HG02943 (cell line): ENCODE measurements around the gene MPHOSPH10.
"Not testable (repeated sequence)": the region's sequence is repeated elsewhere in the genome, so short reads cannot be mapped to it uniquely, and the experiment has no call there.

Experiments used
- ATAC-seq: cut with Tn5 transposase; IDR thresholded peaks from one replicate; pipeline ENCODE4 v1.9.1; 2021; ENCODE audit warnings: mild to moderate bottlenecking, low read depth, moderate library complexity; ENCODE audit not compliant: unreplicated experiment

Gene MPHOSPH10

GRCh38 chr2:71130152-71130904 lies at the start of gene MPHOSPH10, which contains the start of gene MCEE:
Gene MPHOSPH10, plus strand, starts transcription at chr2:71130634. Its CDS starts 32 bp downstream, at chr2:71130666.
Gene MCEE, minus strand, starts transcription at chr2:71130229. Its CDS starts 10 bp downstream, at chr2:71130219.
- ATAC-seq, result peak; percentile 94

GRCh38 chr2:71082402-71083252 lies 47.8 kb upstream of the MPHOSPH10 start:
- no peak for ATAC-seq

- not testable (repeated sequence) for ATAC-seq
Measured at GRCh38 chr2:71083297-71083696, 47.1 kb upstream of the MPHOSPH10 start.

GRCh38 chr2:71083752-71084312 lies 46.6 kb upstream of the MPHOSPH10 start:
- not testable (repeated sequence) for ATAC-seq

GRCh38 chr2:71085325-71086003 lies 45.0 kb upstream of the MPHOSPH10 start:
- not testable (repeated sequence) for ATAC-seq

- not testable (repeated sequence) for ATAC-seq
Measured at GRCh38 chr2:71089475-71089874, 41.0 kb upstream of the MPHOSPH10 start.

GRCh38 chr2:71091808-71092207 lies 38.6 kb upstream of the MPHOSPH10 start:
- ATAC-seq, result not testable (repeated sequence)

- not testable (repeated sequence) for ATAC-seq
Measured at GRCh38 chr2:71092491-71093260, 37.8 kb upstream of the MPHOSPH10 start.

- no peak for ATAC-seq
Measured at GRCh38 chr2:71100195-71100964, 30.1 kb upstream of the MPHOSPH10 start.

- no peak for ATAC-seq
Measured at GRCh38 chr2:71101656-71102055, 28.8 kb upstream of the MPHOSPH10 start.

- no peak for ATAC-seq
Measured at GRCh38 chr2:71102981-71103681, 27.3 kb upstream of the MPHOSPH10 start.

- ATAC-seq, result no peak
Measured at GRCh38 chr2:71103809-71104208, 26.6 kb upstream of the MPHOSPH10 start.

- not testable (repeated sequence) for ATAC-seq
Measured at GRCh38 chr2:71106463-71106862, 24.0 kb upstream of the MPHOSPH10 start.

GRCh38 chr2:71108091-71108490 lies 22.3 kb upstream of the MPHOSPH10 start:
- no peak for ATAC-seq

GRCh38 chr2:71113843-71114242 lies 16.6 kb upstream of the MPHOSPH10 start:
- ATAC-seq, result no peak

GRCh38 chr2:71117063-71117462 lies 13.4 kb upstream of the MPHOSPH10 start:
- no peak for ATAC-seq

- ATAC-seq, result no peak
Measured at GRCh38 chr2:71120195-71120594, 10.2 kb upstream of the MPHOSPH10 start.

- ATAC-seq, result no peak
Measured at GRCh38 chr2:71121479-71121878, 9.0 kb upstream of the MPHOSPH10 start.
